GM19035 (cell line): ENCODE measurements around the gene TTLL1.
A peak's percentile ranks its signal among the peaks of the same experiment; 100 is the strongest.

Experiments used
- ATAC-seq: cut with Tn5 transposase; IDR thresholded peaks from one replicate; pipeline ENCODE4 v1.9.1; 2021; ENCODE audit not compliant: unreplicated experiment

TTLL1 gene

DNA sequence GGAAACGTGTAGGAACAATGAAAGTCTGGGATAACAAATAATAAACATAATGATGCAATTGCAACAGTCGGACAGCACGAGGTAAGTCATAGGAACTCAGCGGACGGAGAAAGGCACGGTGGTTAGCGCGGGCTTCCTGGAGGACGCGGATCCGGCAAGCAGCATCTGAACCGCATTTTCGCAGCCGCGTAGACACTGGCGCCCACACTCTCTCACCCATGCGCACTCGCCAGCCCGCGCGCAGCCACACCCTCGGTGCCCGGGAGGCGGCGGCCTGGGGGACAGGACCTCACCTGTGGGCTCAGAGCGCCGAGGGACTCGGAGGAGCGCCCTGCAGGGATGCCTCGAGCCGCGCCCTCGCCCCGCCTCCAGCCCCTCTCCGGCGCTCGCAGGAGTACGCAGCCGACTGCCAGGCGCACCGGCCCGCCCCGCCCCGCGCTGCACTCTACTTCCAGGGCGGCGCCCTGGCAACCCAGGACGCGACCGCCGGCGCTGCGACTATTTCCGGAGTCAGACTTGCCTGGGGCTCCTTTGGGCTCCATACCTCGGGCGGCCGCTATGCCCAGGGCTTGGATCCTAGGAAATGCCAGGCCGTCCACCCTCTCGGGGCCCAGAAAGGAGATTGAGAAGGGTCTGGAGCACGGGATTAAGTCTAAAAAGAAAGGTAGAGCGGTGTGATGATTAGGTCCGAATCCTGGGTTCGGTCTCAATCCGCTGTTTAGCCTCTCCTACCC lies at the start of gene TTLL1:
Gene TTLL1, minus strand, starts transcription at position 408 of the 734 bp plus-strand sequence. CDS start 13,805 bp downstream, outside the sequence.
- ATAC-seq, result peak; percentile 90

GRCh38 chr22:43136801-43137200 lies 47.6 kb upstream of the TTLL1 start:
- ATAC-seq, result no peak

DNA sequence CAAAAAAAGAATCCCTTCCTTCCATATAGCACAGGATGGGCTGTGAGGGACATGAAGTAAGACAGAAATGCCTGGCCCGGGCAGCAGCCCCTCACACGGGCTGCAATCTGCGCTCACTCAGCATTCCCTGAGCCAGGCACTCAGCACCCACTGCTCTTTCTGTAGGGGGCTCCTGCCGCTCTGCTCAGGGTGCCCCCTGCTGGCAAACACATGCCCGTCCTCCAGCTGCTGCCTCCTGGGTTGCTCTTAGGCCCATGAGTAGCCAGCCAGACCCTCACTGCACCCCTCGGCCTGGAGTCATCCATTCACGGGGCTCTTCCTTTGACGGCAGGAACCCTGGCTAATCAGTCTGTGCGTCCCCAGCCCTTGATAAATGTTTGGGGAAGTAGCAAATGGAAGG lies 47.1 kb upstream of the TTLL1 start:
- no peak for ATAC-seq

DNA sequence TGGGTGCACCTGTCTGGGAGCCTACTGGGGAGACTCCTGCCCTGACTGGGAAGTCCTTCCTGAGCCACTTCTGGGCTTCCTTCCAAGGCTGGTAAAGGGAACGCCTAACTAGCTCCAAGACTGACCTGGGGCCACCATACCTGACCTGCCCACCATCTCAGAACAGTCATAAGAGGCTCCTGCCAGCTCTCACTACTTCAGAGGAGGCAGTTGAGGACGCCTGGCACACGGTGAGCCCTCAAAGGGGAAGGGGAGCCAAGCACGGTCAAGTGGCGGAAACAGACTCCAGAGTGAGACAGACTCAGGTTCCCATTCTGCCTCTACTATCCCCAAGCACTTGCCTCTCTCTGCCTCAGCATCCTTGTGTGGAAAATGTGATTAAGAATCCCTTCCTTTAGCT lies 46.4 kb upstream of the TTLL1 start:
- ATAC-seq, result no peak

GRCh38 chr22:43134553-43134952 lies 45.4 kb upstream of the TTLL1 start:
- no peak for ATAC-seq

- ATAC-seq, result no peak
Measured at GRCh38 chr22:43133401-43133800, 44.2 kb upstream of the TTLL1 start.

DNA sequence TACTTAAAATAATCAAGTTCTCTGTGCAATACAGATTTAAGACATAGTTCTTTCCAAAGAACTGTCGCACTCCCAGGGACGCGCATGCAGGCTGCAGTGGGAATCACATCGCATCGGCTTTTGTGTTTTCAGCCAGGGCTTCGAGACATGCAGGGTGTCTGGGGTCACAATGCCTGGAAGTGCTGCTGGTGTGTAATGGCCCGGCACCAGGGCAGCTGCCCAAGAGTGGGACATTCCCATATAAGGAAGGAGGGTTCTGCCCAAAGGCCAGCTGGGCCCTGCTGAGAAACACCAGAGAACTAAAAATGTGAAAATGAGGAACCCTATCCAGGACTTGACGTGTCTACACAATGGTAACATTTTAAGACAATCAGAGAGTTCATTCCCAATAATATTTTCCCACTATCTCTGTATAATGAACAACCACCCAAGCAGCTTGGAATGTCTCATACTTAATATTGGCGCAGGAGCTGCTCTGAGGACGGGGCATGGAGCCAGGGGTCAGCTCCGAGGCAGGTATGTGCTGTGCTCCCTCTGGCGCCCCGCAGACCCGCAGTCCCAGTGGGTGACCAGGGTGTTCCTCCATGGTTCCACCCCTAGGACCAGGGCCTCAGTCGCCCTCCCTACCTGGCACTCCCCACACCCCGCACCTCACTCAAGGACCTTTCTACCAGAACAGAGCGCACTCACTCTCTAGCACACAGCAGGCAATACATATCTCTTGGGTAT lies 42.7 kb upstream of the TTLL1 start:
- no peak for ATAC-seq

DNA sequence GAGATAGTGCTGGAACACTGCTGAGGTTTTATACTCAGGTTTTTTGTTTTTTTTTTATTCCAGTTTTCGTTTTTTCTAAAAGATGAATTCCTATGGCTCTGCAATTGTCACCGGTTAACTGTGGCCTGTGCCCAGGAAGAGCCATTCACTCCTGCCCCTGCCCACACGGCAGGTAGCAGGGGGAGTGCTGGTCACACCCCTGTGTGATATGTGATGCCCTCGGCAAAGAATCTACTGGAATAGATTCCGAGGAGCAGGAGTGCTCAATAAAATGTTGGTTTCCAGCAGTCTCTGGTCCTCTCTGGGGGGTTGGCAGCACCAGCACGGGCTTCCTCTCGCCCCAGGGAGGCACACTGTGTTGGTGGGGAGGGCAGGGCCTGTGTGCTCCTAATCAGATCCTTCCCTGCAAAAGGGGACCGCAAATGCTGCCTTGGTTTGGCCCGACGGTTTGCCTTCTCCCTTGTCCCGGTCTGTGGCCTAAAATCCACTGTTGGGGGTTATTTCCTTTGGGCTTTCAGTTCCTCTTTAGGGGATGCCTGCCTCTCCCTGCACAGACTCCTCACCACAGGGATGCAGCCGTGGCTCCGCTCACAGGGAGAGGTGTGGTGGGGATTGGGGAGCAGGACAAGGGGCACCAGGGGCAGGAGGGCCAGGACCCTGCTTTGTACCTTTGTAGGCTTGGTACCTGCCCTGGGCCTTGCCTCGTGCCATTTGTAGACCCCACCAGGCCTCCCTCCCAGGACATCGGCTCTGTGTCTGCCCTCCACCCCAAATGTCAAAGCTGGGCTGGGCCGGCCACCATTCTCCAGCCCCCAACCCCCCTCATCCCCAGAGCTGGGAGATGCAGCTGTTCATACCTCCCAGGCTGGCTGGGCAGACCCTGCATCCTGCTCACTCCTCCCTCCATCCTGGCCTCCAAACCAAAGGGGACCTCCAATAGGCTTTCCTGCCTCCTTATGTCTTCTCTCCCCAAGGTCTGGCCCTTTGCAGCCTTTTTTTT lies 40.5 kb upstream of the TTLL1 start:
- no peak for ATAC-seq

- no peak for ATAC-seq
Measured at GRCh38 chr22:43128928-43129424, 39.8 kb upstream of the TTLL1 start.

- no peak for ATAC-seq
Measured at GRCh38 chr22:43128116-43128515, 38.9 kb upstream of the TTLL1 start.

DNA sequence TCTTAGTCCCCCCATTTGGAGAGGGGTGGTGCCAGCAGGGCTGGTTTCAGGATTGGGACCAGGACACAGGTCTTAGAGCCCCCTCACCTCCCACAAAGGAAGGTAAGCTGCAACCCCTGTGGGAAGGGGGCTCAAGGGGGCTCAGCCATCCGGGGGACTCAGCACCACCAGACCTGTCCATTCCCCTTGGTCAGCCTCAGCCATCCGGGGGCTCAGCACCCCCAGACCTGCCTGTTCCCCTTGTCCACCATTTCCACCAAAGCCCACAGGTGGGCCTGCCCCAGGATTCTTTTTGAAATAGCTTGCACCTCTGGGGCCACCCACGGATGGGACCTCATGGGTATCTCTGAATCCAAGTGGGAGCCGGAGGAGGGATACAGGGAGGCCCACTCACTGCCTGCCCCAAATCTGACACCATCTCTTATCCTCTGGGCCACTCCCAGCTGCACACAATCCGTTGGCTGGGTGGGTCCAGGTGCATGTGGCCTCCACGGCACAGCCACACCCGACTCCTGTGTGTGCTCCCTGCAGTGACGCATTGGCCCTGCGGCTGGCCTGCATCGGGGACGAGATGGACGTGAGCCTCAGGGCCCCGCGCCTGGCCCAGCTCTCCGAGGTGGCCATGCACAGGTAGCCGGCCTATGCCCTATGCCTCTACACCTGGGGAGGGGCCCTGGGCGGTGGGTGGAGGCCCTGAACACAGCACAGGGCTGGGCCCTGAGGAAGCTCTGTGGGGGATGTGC lies 38.1 kb upstream of the TTLL1 start:
- no peak for ATAC-seq

- no peak for ATAC-seq
Measured at GRCh38 chr22:43126501-43127165, 37.4 kb upstream of the TTLL1 start.

DNA sequence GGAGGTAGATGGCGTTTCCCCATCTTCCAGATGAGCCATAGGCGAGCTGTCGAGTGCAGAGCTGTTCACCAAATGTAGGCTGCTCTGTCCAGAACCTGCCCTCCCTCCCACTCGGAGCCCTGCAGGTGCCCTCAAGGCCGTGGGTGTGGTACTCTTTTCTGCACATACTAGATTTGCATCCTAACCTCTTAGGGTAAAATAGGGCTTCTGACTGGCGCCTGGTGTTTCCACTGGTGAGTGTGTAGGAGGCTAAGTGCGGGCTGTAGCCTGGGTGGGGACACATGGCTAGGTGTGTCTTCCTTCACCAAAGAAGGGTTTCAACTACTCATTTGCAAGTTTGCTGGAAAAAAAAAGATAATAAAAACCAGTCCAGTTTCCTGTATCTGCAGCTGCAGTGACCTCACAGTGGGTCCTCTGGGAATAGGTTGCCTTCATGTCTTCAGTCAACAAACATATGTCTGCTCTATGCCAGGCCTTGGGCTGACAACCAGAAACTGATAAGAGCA lies 29.8 kb upstream of the TTLL1 start:
- peak; percentile 85 for ATAC-seq

DNA sequence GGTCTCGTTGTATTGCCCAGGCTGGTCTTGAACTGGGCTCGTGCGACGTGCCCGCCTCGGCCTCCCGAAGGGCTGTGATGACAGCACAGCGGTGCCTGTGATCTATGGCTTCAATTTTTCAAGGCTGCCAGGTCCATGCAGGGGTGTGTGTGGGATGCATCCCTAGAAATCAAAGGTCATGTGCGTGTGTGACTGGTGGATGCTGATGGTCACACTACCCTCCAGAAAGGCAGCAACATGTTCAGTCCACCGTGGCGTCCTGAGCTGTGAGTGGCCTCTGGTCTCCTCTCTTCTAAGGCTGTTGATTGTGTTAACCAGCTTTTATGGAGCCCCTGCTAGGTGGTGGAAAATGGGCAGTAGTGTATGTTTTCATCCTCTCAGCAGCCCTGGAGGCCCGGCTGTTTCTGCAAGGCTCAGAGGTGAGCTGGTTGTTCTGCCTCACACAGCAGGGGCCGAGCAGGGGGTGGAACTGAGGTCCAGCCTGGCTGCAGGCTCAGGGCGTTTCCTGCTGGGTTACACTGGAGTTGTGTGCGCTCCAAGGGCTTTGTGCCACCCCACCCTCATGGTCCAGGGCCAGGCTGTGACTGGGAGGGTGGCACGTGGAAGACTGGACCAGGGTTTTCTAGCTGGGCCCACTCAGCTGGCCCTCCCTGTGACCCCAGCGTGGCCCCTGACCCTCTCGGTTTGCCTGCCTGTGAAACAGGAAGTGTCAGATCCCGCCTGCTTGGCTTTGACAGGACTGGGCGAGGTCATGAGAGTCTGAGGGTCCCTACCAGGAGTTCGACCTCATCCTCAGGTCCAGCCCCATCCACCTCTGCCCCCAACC lies 29.0 kb upstream of the TTLL1 start:
- ATAC-seq, result no peak

DNA sequence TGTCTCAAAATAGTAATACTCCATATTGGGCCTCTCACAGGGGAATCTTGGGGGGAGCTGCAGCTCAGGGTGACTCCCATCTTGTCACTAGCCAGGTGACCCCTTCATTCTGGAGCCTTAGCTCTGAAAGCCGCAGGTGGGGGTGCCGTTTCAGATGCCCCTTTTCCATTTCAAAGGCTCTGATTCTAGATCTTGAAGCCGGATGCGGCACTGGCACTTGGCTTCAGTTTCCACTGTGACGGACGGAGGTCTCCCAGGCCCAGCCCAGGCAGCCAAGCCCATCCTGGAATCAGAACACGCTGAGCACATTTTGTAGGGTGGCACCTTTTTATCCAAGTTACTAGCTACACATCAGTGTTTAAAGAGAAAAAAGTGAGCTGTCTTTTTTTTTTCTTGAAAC lies 27.7 kb upstream of the TTLL1 start:
- ATAC-seq, result no peak

DNA sequence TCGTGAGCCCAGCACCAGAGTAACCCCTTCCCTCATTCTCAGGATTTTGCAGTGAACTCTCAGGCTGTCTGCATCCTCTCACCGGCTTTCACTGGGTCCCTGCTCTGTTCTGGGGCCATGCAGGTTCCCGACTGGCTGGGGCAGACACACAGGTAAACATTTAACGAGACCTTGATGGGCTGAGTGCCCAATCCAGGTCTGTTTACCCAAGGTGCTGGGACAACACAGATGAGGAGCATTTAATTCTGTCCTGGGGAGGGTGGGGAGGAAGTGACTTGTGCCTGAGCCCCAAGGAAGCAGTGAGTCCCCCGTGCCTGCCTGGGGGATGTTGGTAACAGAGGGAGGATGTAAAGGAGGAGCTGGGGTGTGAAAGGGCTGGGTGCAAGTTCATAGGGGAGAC lies 25.8 kb upstream of the TTLL1 start:
- ATAC-seq, result no peak

- ATAC-seq, result no peak
Measured at GRCh38 chr22:43113526-43114251, 24.5 kb upstream of the TTLL1 start.

DNA sequence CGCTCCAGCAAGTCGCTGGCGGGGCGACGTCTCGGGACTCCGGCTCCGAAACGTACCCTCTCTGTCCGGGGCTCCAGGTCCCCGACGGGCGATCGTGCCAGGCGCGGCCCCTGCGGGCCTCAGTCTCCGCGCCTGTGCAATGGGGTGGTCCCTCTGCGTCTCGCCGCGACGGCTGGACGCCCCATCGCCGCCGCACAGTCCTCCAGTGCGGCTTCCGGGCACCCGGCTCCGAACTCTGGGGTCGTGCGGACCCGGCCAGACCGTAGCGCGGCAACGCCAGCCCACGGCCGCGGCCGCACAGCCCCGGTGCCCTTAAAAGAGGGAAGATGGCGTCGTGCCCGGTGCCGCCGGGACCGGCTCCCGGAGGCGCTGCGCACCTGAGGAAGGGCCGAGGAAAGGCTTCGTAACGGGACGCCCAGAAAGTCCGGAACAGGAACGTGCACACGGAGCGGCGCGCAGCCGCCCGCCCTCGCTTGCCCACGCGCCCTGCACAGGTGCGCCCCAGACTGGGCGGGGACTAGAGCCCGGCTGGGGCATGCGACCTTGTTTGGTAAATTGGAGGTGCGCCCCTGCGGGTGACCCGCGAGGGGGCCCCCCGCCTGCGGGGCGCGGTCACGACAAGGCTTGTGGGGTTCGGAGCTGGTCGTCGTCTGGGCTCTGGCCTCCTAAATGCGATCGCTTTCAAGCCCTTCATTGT lies 21.9 kb upstream of the TTLL1 start:
- no peak for ATAC-seq
